Measurements from ENCODE around the gene COPRS.

Gene COPRS

GRCh38 chr17:31808521-31809050 is 50.5 kb downstream of the COPRS start:
- TF ChIP-seq, protein P1, sequence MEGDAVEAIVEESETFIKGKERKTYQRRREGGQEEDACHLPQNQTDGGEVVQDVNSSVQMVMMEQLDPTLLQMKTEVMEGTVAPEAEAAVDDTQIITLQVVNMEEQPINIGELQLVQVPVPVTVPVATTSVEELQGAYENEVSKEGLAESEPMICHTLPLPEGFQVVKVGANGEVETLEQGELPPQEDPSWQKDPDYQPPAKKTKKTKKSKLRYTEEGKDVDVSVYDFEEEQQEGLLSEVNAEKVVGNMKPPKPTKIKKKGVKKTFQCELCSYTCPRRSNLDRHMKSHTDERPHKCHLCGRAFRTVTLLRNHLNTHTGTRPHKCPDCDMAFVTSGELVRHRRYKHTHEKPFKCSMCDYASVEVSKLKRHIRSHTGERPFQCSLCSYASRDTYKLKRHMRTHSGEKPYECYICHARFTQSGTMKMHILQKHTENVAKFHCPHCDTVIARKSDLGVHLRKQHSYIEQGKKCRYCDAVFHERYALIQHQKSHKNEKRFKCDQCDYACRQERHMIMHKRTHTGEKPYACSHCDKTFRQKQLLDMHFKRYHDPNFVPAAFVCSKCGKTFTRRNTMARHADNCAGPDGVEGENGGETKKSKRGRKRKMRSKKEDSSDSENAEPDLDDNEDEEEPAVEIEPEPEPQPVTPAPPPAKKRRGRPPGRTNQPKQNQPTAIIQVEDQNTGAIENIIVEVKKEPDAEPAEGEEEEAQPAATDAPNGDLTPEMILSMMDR (IDR thresholded peaks at IDR 0.05; ENCODE audit: control insufficient read depth, extremely low read depth, insufficient read depth): no peak
- H3K4me3 ChIP-seq (ENCODE audit: low read depth, low read length): no peak overlapping the region
- no peak for DNase-seq (ENCODE audit: low read depth)

GRCh38 chr17:31807846-31808245 is 51.2 kb downstream of the COPRS start:
- TF ChIP-seq, protein P1 (IDR thresholded peaks at IDR 0.05; ENCODE audit: control insufficient read depth, extremely low read depth, insufficient read depth): no peak
- H3K4me3 ChIP-seq (ENCODE audit: low read depth, low read length): no peak overlapping the region
- no peak for DNase-seq (ENCODE audit: low read depth)

DNA sequence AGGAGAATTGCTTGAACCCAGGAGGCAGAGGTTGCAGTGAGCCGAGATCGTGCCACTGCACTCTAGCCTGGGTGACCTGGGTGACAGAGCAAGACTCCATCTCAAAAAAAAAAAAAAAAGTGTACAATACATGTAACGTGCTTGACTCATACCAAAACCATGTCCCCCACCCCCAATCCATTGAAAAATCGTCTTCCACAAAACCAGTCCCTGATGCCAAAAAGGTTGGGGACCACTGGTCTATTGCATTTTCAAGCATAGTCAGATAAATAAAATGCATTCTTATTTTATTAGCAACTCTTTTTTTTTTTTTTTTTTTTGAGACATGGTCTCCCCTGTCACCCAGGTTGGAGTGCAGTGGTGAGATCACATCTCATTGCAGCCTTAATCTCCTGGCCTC is 52.1 kb downstream of the COPRS start:
- DNase-seq (ENCODE audit: low read depth): no peak
- TF ChIP-seq, protein P1 (IDR thresholded peaks at IDR 0.05; ENCODE audit: control insufficient read depth, extremely low read depth, insufficient read depth): no peak
- no peak overlapping the region for H3K4me3 ChIP-seq (ENCODE audit: low read depth, low read length)

- DNase-seq (ENCODE audit: low read depth): peak; percentile 54
- no peak overlapping the region for H3K4me3 ChIP-seq (ENCODE audit: low read depth, low read length)
- TF ChIP-seq, protein P1 (IDR thresholded peaks at IDR 0.05; ENCODE audit: control insufficient read depth, extremely low read depth, insufficient read depth): no peak
These were observed 55.4 kb downstream of the COPRS start for GRCh38 chr17:31803494-31804213.

DNA sequence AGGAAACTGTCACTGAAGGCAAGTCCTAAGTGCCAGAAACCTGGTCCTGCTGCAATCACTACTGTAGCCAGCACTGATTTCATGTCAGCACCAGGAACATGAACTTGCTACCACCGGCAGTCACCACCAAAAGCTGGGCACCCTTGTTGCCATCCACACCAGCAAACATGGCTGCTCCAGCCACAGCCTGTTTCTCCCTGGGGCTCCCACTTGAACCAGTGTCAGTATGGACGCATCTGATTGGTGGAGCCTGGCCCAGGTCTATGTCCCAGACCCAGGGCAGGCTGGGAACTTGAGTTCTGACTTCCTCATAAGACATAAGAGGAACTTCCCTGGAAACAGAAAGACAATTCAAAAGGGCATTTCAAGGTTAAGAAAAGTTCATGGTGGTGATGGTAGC is 56.5 kb downstream of the COPRS start:
- TF ChIP-seq, protein P1 (IDR thresholded peaks at IDR 0.05; ENCODE audit: control insufficient read depth, extremely low read depth, insufficient read depth): no peak
- DNase-seq (ENCODE audit: low read depth): no peak
- H3K4me3 ChIP-seq (ENCODE audit: low read depth, low read length): no peak overlapping the region
